Naive thymus-derived CD4-positive, alpha-beta T cell (primary cell): ENCODE results near the gene PIP5K1B. TPM values are rescaled to one million over a fixed set of nuclear protein-coding genes. Genes with fewer than 3 reads are reported as not detected.

Source experiments
- ATAC-seq: fragments of 150-1000 bp; cut with Tn5 transposase; 2 replicates; pipeline ENCODE4 v1.10.0; 2021; ENCODE audit warnings: mild to moderate bottlenecking, moderate library complexity
- CTCF ChIA-PET: fragments of 350-600 bp; sonication (Branson Sonifier 250); formaldehyde crosslinking; loops from one replicate; lab custom pipeline; 2021; ENCODE audit warnings: antibody characterized with exemption; lab: Charles Lee
- POLR2A ChIA-PET: fragments of 350-600 bp; sonication (Branson Sonifier 250); formaldehyde crosslinking; loops from one replicate; lab custom pipeline; 2021; ENCODE audit warnings: antibody characterized with exemption, inconsistent platforms; lab: Charles Lee
- DNase-seq, 9 donors: peaks; one replicate each; pipeline versions ENCODE4 v3.0.0 to v3.0.0-alpha.2; 2020 to 2022; ENCODE audit warnings: mixed read lengths in 1 of 9
- H3K27ac ChIP-seq: one replicate; pipeline ENCODE4 v1.7.0; 2013; ENCODE audit warnings: mild to moderate bottlenecking, low read depth, low read length, moderate library complexity
- H3K27me3 ChIP-seq, 2 donors: one replicate each; pipeline ENCODE4 v1.7.0; 2013; ENCODE audit warnings: low read length in 2 of 2, mild to moderate bottlenecking in 2 of 2, moderate library complexity in 2 of 2; ENCODE audit not compliant: control insufficient read depth in 2 of 2, insufficient read depth in 2 of 2
- H3K36me3 ChIP-seq, 3 experiments: 1 replicate in 2 of 3; 2 replicates in 1 of 3; pipeline ENCODE4 v1.7.0; 2013; ENCODE audit warnings: low read length in 3 of 3, mild to moderate bottlenecking in 3 of 3, moderate library complexity in 1 of 3; ENCODE audit not compliant: insufficient read depth in 3 of 3, control insufficient read depth in 2 of 3
- H3K4me1 ChIP-seq, 2 donors: one replicate each; pipeline ENCODE4 v1.7.0; 2013; ENCODE audit warnings: low read length in 2 of 2, mild to moderate bottlenecking in 2 of 2, moderate library complexity in 1 of 2; ENCODE audit not compliant: control insufficient read depth in 2 of 2, insufficient read depth in 2 of 2
- H3K4me3 ChIP-seq: 2 replicates; pipeline ENCODE4 v1.7.0; 2013; ENCODE audit warnings: mild to moderate bottlenecking, low read length
- H3K9me3 ChIP-seq, 3 experiments: 1 replicate in 2 of 3; 2 replicates in 1 of 3; pipeline ENCODE4 v1.7.0; 2013; ENCODE audit warnings: low read length in 3 of 3; ENCODE audit not compliant: control insufficient read depth in 2 of 3
- H3K27ac Mint-ChIP-seq, 9 donors: one replicate each; pipeline ENCODE4 v1.8.0; 2020 to 2022; ENCODE audit warnings: mixed read lengths in 9 of 9, mild to moderate bottlenecking in 8 of 9, moderate library complexity in 5 of 9, inconsistent platforms in 2 of 9
- H3K27me3 Mint-ChIP-seq, 5 donors: one replicate each; pipeline ENCODE4 v1.8.0; 2021 to 2022; ENCODE audit warnings: mixed read lengths in 5 of 5, mild to moderate bottlenecking in 1 of 5
- H3K36me3 Mint-ChIP-seq, 5 donors: one replicate each; pipeline ENCODE4 v1.8.0; 2020 to 2022; ENCODE audit warnings: mixed read lengths in 5 of 5, mild to moderate bottlenecking in 3 of 5, inconsistent platforms in 1 of 5
- H3K4me1 Mint-ChIP-seq, 7 donors: one replicate each; pipeline ENCODE4 v1.8.0; 2020 to 2022; ENCODE audit warnings: mixed read lengths in 7 of 7, mild to moderate bottlenecking in 3 of 7, inconsistent platforms in 1 of 7
- H3K4me3 Mint-ChIP-seq, 10 donors: one replicate each; pipeline ENCODE4 v1.8.0; 2020 to 2022; ENCODE audit warnings: mild to moderate bottlenecking in 10 of 10, mixed read lengths in 10 of 10, moderate library complexity in 6 of 10, inconsistent platforms in 2 of 10
- H3K9me3 Mint-ChIP-seq, 11 donors: one replicate each; pipeline ENCODE4 v1.8.0; 2020 to 2022; ENCODE audit warnings: mixed read lengths in 11 of 11, mild to moderate bottlenecking in 4 of 11, inconsistent platforms in 1 of 11, moderate library complexity in 1 of 11
- intact Hi-C, 2 donors: fragments of 100-400 bp; cut with micrococcal nuclease; formaldehyde crosslinking; loops; one replicate each; pipeline ENCODE4 v1.15.1; 2023
- polyA plus RNA-seq, 2 donors: library from polyadenylated mRNA; unstranded; fragments of 300-500 nt; fragmentation: Illumina TruSeq; gene quantifications; one replicate each; pipeline ENCODE4 v1.2.3, GENCODE V29; 2021
- total RNA-seq, 6 experiments: library from RNA in 5 of 6; stranded (reverse) in 5 of 6; gene quantifications; 1 replicate in 5 of 6; 2 replicates in 1 of 6; pipeline ENCODE4 v1.2.3 and lab custom pipeline; 2021 to 2026

The PIP5K1B gene
- total and polyA plus RNA-seq, 7 experiments from 2014 or later, result 0.08 to 4.2 (median 0.54) TPM

DNA sequence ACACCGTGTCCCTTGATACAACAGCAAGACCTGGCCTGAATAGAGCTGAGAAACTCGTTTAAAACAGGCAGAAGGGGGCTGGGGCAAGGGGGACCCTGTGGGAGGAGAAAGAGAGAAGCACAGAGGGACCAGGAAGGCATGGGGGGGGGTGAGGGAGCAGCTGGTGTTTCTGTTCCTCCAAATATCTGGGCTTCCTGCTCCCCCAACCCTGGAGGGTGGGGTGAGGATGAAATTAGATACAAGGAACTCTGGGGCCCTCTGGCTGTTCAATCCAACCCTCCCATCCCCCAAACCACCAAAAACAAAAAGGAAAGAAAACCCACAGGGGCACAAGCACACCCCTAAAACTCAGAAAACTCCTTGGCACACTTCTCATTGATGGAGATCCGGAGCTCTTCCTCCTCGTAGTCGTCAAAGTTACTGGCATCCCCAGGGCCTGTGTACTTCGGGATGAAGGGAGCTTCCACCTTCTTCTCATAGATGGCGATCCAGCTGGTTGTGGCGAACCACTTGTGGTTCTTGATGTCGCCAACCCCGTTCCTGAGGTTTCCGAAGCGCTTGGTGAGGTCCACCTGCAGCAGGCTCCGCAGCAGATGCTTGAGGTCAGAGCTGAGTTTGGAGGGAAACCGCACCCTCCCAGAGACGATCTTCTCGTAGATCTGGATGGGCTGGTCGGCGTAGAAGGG, 307.8 kb downstream of the PIP5K1B start:
- POLR2A ChIA-PET, result interaction anchor here (0.6 kb wide), 1 partner anchor 12 kb away, joined by 3 read pairs; no protein-coding TSS in a partner anchor
- Mint-ChIP-seq H3K9me3 (no peaks in the 10 kb centered on the region), H3K4me3 (peak overlapping the region in 6 of 10 donors; percentile 29 to 67 (median 50)), H3K36me3 (peaks cover 0 to 3% (median 0%) of the 10 kb centered on the region in 5 donors), H3K27me3 (peaks cover 6 to 27% (median 13%) of the 10 kb centered on the region in 5 donors), H3K27ac (peak overlapping the region in 1 of 9 donors; percentile 70), H3K4me1 (peaks cover 5 to 20% (median 10%) of the 10 kb centered on the region in 7 donors)
- intact Hi-C loops, result no loop called here
- CTCF ChIA-PET, result interaction anchor here (0.6 to 1.0 kb wide), 3 partner anchors 16 to 179 kb away, joined by 3 to 4 read pairs (median 3); partner anchors contain the start of gene FXN
- no peaks in the 10 kb centered on the region for H3K9me3 ChIP-seq
- H3K4me3 ChIP-seq, result no peak overlapping the region
- H3K27ac ChIP-seq, result no peak overlapping the region
- no peak for DNase-seq
- H3K36me3 ChIP-seq, result no peaks in the 10 kb centered on the region
- peaks cover 0 to 11% of the 10 kb centered on the region in 2 donors for H3K4me1 ChIP-seq
- no peak for ATAC-seq
- H3K27me3 ChIP-seq, result no peaks in the 10 kb centered on the region

DNA sequence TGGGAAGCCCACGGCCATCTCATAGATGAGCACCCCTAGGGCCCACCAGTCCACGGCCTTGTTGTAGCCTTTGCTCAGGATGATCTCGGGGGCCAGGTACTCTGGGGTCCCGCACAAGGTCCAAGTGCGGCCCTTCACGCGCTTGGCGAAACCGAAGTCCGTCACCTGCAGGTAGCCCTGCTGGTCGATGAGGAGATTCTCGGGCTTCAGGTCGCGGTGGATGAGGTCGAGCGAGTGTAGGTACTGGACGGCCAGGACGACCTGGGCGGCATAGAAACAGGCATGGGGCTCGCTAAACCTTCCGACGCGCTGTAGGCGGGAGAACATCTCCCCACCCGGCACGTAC, 308.3 kb downstream of the PIP5K1B start:
- CTCF ChIA-PET, result interaction anchor here (1.0 kb wide), 1 partner anchor 22 kb away, joined by 4 read pairs; the partner anchor contains the start of gene FXN
- H3K4me1 ChIP-seq, result peaks cover 0 to 11% of the 10 kb centered on the region in 2 donors
- intact Hi-C loops, result no loop called here
- H3K36me3 ChIP-seq, result no peaks in the 10 kb centered on the region
- no peak overlapping the region for H3K4me3 ChIP-seq
- no peak overlapping the region for H3K27ac ChIP-seq
- ATAC-seq (no peak), DNase-seq (no peak)
- Mint-ChIP-seq H3K36me3 (peaks cover 0 to 3% (median 0%) of the 10 kb centered on the region in 5 donors), H3K4me1 (peaks cover 7 to 25% (median 15%) of the 10 kb centered on the region in 7 donors), H3K4me3 (peak overlapping the region in 3 of 10 donors; percentile 46 to 67 (median 51)), H3K27ac (peak overlapping the region in 1 of 9 donors; percentile 70), H3K27me3 (peaks cover 6 to 27% (median 13%) of the 10 kb centered on the region in 5 donors), H3K9me3 (no peaks in the 10 kb centered on the region)
- H3K9me3 ChIP-seq, result no peaks in the 10 kb centered on the region
- POLR2A ChIA-PET, result interaction anchor here (0.6 kb wide), 1 partner anchor 13 kb away, joined by 3 read pairs; no protein-coding TSS in a partner anchor
- no peaks in the 10 kb centered on the region for H3K27me3 ChIP-seq

DNA sequence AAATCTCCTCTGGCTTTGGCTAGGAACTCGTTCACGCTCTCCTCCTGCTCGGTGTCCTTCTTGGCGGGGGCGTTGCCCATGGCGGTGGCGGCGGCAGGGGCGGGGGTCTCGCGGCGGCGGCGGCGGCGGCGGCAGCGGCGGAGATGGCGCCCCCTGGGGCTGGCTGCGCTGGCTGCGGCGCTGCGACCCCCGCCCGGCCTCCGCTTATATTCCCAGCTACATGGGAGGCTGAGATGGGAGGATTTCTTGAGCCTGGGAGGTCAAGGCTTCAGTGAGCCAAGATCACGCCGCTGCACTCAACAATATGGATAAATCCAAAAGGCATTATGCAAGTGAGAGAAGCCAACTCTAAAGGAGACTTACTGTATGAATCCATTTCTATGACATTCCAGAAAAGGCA, 309.0 kb downstream of the PIP5K1B start, which contains the start of gene PRKACG:
TSS of gene PRKACG (minus strand) at position 101 of the 400 bp plus-strand sequence. CDS start at position 80, 21 bp downstream.
- H3K27ac Mint-ChIP-seq, result peak within 1 kb of the TSS in 1 of 9 donors; percentile 70
- H3K4me1 Mint-ChIP-seq, result peaks cover 10 to 31% (median 22%) of the 10 kb centered on the region in 7 donors
- no peaks in the 10 kb centered on the region for H3K36me3 ChIP-seq
- H3K9me3 Mint-ChIP-seq, result no peaks in the 10 kb centered on the region
- H3K27me3 Mint-ChIP-seq, result peaks cover 6 to 27% (median 13%) of the 10 kb centered on the region in 5 donors
- H3K4me3 Mint-ChIP-seq, result peak within 1 kb of the TSS in 6 of 10 donors; percentile 29 to 67 (median 50)
- H3K36me3 Mint-ChIP-seq, result peaks cover 0 to 3% (median 0%) of the 10 kb centered on the region in 5 donors
- no peaks in the 10 kb centered on the region for H3K9me3 ChIP-seq
- H3K27ac ChIP-seq, result no peak within 1 kb of the TSS
- intact Hi-C loops, result no loop called here
- no peak within 1 kb of the TSS for H3K4me3 ChIP-seq
- ATAC-seq (no peak), DNase-seq (no peak)
- POLR2A ChIA-PET, result no interaction called here
- peaks cover 0 to 15% of the 10 kb centered on the region in 2 donors for H3K4me1 ChIP-seq
- CTCF ChIA-PET, result no interaction called here
- H3K27me3 ChIP-seq, result no peaks in the 10 kb centered on the region

DNA sequence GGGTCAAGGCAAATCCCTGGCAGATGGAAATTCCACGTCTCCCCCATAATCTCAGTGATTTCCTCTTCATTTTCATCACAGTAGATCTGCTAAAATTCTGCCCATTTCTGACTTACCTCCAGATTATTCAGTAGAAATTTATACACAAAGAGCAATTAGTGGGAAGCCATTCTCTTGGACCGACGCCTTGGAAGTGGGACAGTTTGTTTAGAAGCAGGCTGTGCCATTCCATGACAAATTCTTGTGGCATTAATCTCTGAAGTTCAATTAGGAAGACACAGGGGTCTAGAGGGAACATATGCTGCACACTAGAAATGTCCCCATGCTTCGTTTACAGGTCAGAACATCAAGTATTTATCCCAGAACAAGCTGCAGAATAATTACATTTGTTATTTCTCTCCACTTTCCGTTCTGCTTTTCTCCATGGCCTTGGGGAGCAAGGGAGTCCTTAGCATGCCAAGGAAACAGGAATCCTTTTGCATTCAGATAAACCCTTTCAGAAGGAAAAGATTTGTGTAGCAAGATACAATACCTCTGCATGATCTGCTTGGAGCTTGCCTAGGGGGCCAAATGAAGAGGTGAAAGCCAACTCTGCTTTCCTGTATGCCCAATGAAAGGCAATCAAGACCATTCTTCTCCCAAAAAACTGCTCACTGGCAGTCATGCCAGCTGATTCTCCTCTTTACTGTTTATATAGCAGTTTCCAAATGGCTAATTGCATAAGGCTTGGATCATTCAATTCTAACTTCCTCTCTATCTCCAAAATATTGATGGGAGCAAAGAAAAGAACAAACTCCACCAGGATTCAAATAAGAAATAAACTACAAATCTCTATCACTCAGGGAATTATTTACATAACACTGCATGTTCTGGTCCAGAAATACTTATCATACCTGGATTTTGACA, 311.4 kb downstream of the PIP5K1B start:
- ChIA-PET POLR2A (no interaction called here), CTCF (no interaction called here)
- H3K4me3 Mint-ChIP-seq, result no peak overlapping the region
- H3K27me3 Mint-ChIP-seq, result peaks cover 6 to 25% (median 8%) of the 10 kb centered on the region in 5 donors
- H3K36me3 ChIP-seq, result no peaks in the 10 kb centered on the region
- DNase-seq, result no peak
- no peak for ATAC-seq
- intact Hi-C loops, result no loop called here
- H3K36me3 Mint-ChIP-seq, result peaks cover 0 to 3% (median 0%) of the 10 kb centered on the region in 5 donors
- H3K4me3 ChIP-seq, result no peak overlapping the region
- peaks cover 7 to 32% of the 10 kb centered on the region in 2 donors for H3K4me1 ChIP-seq
- H3K9me3 Mint-ChIP-seq, result no peaks in the 10 kb centered on the region
- no peaks in the 10 kb centered on the region for H3K9me3 ChIP-seq
- peaks cover 26 to 51% (median 43%) of the 10 kb centered on the region in 7 donors for H3K4me1 Mint-ChIP-seq
- no peaks in the 10 kb centered on the region for H3K27me3 ChIP-seq
- no peak overlapping the region for H3K27ac Mint-ChIP-seq
- no peak overlapping the region for H3K27ac ChIP-seq

DNA sequence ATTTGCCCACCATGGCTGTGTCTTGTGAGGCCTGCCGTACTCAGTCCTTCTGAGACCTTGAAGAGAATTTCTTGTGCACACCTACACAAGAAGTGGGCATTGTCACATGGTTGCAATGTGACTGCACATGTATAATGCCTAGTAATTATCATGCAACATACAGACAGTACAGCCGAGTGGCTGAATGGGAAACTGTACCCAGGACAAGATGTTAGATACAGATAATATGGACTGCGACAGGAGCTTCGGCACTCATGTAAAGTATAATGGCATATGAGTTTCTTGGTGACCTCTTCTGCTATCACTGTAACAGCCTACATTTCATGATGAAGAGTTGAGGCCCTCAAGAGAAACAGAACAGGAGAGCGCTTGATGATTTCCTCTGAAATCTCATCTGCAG, 313.7 kb downstream of the PIP5K1B start:
- H3K4me3 ChIP-seq, result no peak overlapping the region
- ATAC-seq (no peak), DNase-seq (no peak)
- H3K36me3 ChIP-seq, result no peaks in the 10 kb centered on the region
- peaks cover 7 to 21% of the 10 kb centered on the region in 2 donors for H3K4me1 ChIP-seq
- Mint-ChIP-seq H3K9me3 (no peaks in the 10 kb centered on the region), H3K4me3 (peak overlapping the region in 8 of 10 donors; percentile 18 to 55 (median 44)), H3K27me3 (peaks cover 0 to 20% (median 4%) of the 10 kb centered on the region in 5 donors), H3K27ac (peak overlapping the region in 8 of 9 donors; percentile 15 to 84 (median 62)), H3K36me3 (peaks cover 0 to 3% (median 0%) of the 10 kb centered on the region in 5 donors), H3K4me1 (peaks cover 27 to 47% (median 41%) of the 10 kb centered on the region in 7 donors)
- POLR2A ChIA-PET, result interaction anchor here (0.7 kb wide), 1 partner anchor 10 kb away, joined by 3 read pairs; no protein-coding TSS in a partner anchor
- H3K9me3 ChIP-seq, result no peaks in the 10 kb centered on the region
- H3K27me3 ChIP-seq, result no peaks in the 10 kb centered on the region
- CTCF ChIA-PET, result interaction anchor here (1.5 to 2.9 kb wide), 3 partner anchors 9 to 19 kb away, joined by 5 to 17 read pairs (median 9); no protein-coding TSS in a partner anchor
- intact Hi-C loops, result loop anchor here (1.0 kb wide), 2 partner anchors 9 to 17 kb away; partner anchors contain the start of gene FXN (in 1 of the 2)
- H3K27ac ChIP-seq, result no peak overlapping the region

DNA sequence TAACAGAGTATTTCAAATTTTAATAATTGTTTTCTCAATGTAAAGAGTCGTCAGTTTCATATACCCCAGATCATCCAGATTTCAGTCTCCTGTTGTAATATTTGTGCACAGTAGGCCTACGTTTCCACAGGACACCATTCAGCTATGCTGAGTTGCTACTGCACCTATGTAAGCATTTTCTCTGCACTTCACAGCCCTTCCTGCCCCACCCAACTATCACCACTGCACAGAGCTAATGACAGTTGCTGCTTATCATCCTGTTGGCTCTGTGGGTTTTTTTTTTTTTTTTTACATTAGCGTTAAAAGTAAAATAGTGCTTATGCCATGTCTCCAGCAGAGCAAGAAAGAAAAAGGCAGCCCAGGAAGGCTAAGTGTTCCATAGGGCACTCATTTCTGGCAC, 314.8 kb downstream of the PIP5K1B start:
- peaks cover 7 to 21% of the 10 kb centered on the region in 2 donors for H3K4me1 ChIP-seq
- H3K9me3 ChIP-seq, result no peaks in the 10 kb centered on the region
- H3K36me3 ChIP-seq, result no peaks in the 10 kb centered on the region
- peaks cover 0 to 2% (median 0%) of the 10 kb centered on the region in 5 donors for H3K36me3 Mint-ChIP-seq
- intact Hi-C loops, result loop anchor here (1.0 kb wide), 2 partner anchors 7 to 15 kb away; partner anchors contain the start of gene FXN (in 1 of the 2)
- peak overlapping the region; percentile 27 to 87 (median 58) for H3K4me3 Mint-ChIP-seq
- peak; percentile 97 for ATAC-seq
- H3K27me3 Mint-ChIP-seq, result peaks cover 0 to 18% (median 3%) of the 10 kb centered on the region in 5 donors
- H3K9me3 Mint-ChIP-seq, result no peaks in the 10 kb centered on the region
- peak overlapping the region; percentile 52 to 83 (median 71) for H3K27ac Mint-ChIP-seq
- no peak overlapping the region for H3K27ac ChIP-seq
- H3K4me1 Mint-ChIP-seq, result peaks cover 29 to 53% (median 47%) of the 10 kb centered on the region in 7 donors
- H3K4me3 ChIP-seq, result no peak overlapping the region
- ChIA-PET POLR2A (interaction anchor here (0.6 to 2.1 kb wide), 8 partner anchors 9 to 1236 kb away, joined by 3 to 7 read pairs (median 4); partner anchors contain the start of gene FXN), CTCF (interaction anchor here (0.7 to 2.9 kb wide), 10 partner anchors 8 to 68 kb away, joined by 3 to 17 read pairs (median 6); partner anchors contain the start of gene FXN)
- peak in 7 of 9 donors; percentile 54 to 75 (median 67) for DNase-seq
- H3K27me3 ChIP-seq, result no peaks in the 10 kb centered on the region
